Calu3 (cell line): ENCODE data around the gene PROSER3. TPM values are rescaled to one million over a fixed set of nuclear protein-coding genes. Genes with fewer than 3 reads are reported as not detected.

Experiments
- BruUV-seq: library from RNA; stranded (reverse); fragments of 400-500 nt; replicated peaks from 2 replicates; lab custom pipeline; 2021; lab: Mats Ljungman, UMichigan
- CTCF ChIA-PET: fragments of 300-600 bp; sonication (Branson Sonifier 250); formaldehyde crosslinking; loops from one replicate; lab custom pipeline; 2022; ENCODE audit warnings: antibody characterized with exemption; lab: Charles Lee
- DNase-seq: peaks from one replicate; pipeline ENCODE4 v3.0.0; 2022
- H3K27ac Mint-ChIP-seq: one replicate; pipeline ENCODE4 v1.8.0; 2022; ENCODE audit warnings: mixed read lengths; ENCODE audit not compliant: unreplicated experiment
- H3K27me3 Mint-ChIP-seq: one replicate; pipeline ENCODE4 v1.8.0; 2022; ENCODE audit warnings: mixed read lengths; ENCODE audit not compliant: unreplicated experiment
- H3K36me3 Mint-ChIP-seq: one replicate; pipeline ENCODE4 v1.8.0; 2022; ENCODE audit warnings: mild to moderate bottlenecking, moderate library complexity, mixed read lengths; ENCODE audit not compliant: insufficient read depth, unreplicated experiment
- H3K4me1 Mint-ChIP-seq: one replicate; pipeline ENCODE4 v1.8.0; 2022; ENCODE audit warnings: mild to moderate bottlenecking, low read depth, mixed read lengths; ENCODE audit not compliant: unreplicated experiment
- H3K4me3 Mint-ChIP-seq: one replicate; pipeline ENCODE4 v1.8.0; 2022; ENCODE audit warnings: mild to moderate bottlenecking, low read depth, moderate library complexity, mixed read lengths; ENCODE audit not compliant: unreplicated experiment
- H3K9me3 Mint-ChIP-seq: one replicate; pipeline ENCODE4 v1.8.0; 2022; ENCODE audit warnings: low read depth, mixed read lengths; ENCODE audit not compliant: unreplicated experiment
- CTCF ChIP-seq: fragments of 200-600 bp; IDR thresholded peaks from one replicate; pipeline ENCODE4 v1.8.0; 2022; ENCODE audit warnings: antibody characterized with exemption; ENCODE audit not compliant: unreplicated experiment
- intact Hi-C: fragments of 100-400 bp; cut with micrococcal nuclease; formaldehyde crosslinking; loops from one replicate; pipeline ENCODE4 v1.10.0; 2022; ENCODE audit not compliant: unreplicated experiment
- total RNA-seq: library from RNA; stranded (reverse); gene quantifications from 2 replicates; pipeline ENCODE4 v1.2.3, GENCODE V29; 2022

The PROSER3 gene
- total RNA-seq, 1 experiment from 2014 or later = 70.7 TPM

- CTCF ChIA-PET = no interaction called here
- Mint-ChIP-seq H3K4me3 (no peak overlapping the region), H3K4me1 (no peaks in the 10 kb centered on the region), H3K27me3 (no peaks in the 10 kb centered on the region), H3K9me3 (no peaks in the 10 kb centered on the region), H3K36me3 (peaks cover 67% of the 10 kb centered on the region), H3K27ac (no peak overlapping the region)
- TF ChIP-seq CTCF = no peak
- DNase-seq = no peak
- no TSS peak for BruUV-seq
- intact Hi-C loops = no loop called here
Observed at GRCh38 chr19:35732540-35733179, 25.3 kb upstream of the PROSER3 start.

GRCh38 chr19:35733180-35734125 lies 24.5 kb upstream of the PROSER3 start:
- H3K9me3 Mint-ChIP-seq = no peaks in the 10 kb centered on the region
- H3K4me1 Mint-ChIP-seq = no peaks in the 10 kb centered on the region
- TF ChIP-seq CTCF = no peak
- H3K4me3 Mint-ChIP-seq = no peak overlapping the region
- H3K36me3 Mint-ChIP-seq = peaks cover 67% of the 10 kb centered on the region
- CTCF ChIA-PET = interaction anchor here (1.2 kb wide), 1 partner anchor 223 kb away, joined by 3 read pairs; no protein-coding TSS in a partner anchor
- H3K27me3 Mint-ChIP-seq = no peaks in the 10 kb centered on the region
- H3K27ac Mint-ChIP-seq = peak overlapping the region; percentile 1
- BruUV-seq = no TSS peak
- DNase-seq = no peak
- intact Hi-C loops = no loop called here

- no TSS peak for BruUV-seq
- H3K4me3 Mint-ChIP-seq = no peak overlapping the region
- intact Hi-C loops = no loop called here
- peaks cover 69% of the 10 kb centered on the region for H3K36me3 Mint-ChIP-seq
- H3K27ac Mint-ChIP-seq = peak overlapping the region; percentile 1
- TF ChIP-seq CTCF = no peak
- H3K27me3 Mint-ChIP-seq = no peaks in the 10 kb centered on the region
- no peaks in the 10 kb centered on the region for H3K9me3 Mint-ChIP-seq
- DNase-seq = no peak
- H3K4me1 Mint-ChIP-seq = no peaks in the 10 kb centered on the region
- CTCF ChIA-PET = interaction anchor here (1.2 kb wide), 1 partner anchor 224 kb away, joined by 3 read pairs; no protein-coding TSS in a partner anchor
Observed at GRCh38 chr19:35734273-35734672, 23.7 kb upstream of the PROSER3 start.

GRCh38 chr19:35734889-35735288 lies 23.1 kb upstream of the PROSER3 start:
- no peaks in the 10 kb centered on the region for H3K4me1 Mint-ChIP-seq

More at GRCh38 chr19:35734889-35735288, 23.1 kb upstream of the PROSER3 start:
- DNase-seq = no peak
- Mint-ChIP-seq H3K36me3 (peaks cover 72% of the 10 kb centered on the region), H3K27ac (peak overlapping the region; percentile 1), H3K27me3 (no peaks in the 10 kb centered on the region), H3K4me3 (no peak overlapping the region), H3K9me3 (no peaks in the 10 kb centered on the region)
- CTCF ChIA-PET = interaction anchor here (1.2 kb wide), 1 partner anchor 224 kb away, joined by 3 read pairs; no protein-coding TSS in a partner anchor
- no TSS peak for BruUV-seq
- intact Hi-C loops = no loop called here
- TF ChIP-seq CTCF = no peak
